NOMO-1 treated with DMSO at 0.1 percent for 48 hours (cell line): Measurements from ENCODE around the gene ACAD8.
"Not testable (repeated sequence)": the region's sequence is repeated elsewhere in the genome, so short reads cannot be mapped to it uniquely, and the experiment has no call there.

Experiments
- DNase-seq: peaks from one replicate; lab custom pipeline; 2025; ENCODE audit not compliant: unreplicated experiment; lab: John Stamatoyannopoulos, UW

The ACAD8 gene

DNA sequence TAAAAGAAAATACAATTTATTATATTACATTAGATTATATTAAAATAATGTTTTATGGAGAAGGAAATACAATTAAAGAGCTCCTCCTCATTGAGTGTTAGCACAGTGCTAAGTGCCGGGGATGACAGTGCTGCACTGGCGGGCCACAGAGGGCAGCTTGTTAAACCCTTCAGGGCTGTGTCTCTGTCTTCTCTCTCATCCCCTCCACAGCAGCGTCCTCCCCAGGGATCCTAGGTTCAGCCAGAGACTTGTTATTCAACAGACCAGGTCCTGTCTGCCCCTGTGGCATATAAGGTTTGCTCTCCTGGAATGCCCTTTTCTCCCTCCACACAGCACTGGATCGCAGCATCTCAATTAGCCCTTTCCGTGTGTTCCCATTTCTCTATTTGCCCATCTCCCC, 14.4 kb upstream of the ACAD8 start:
- DNase-seq = no peak

DNA sequence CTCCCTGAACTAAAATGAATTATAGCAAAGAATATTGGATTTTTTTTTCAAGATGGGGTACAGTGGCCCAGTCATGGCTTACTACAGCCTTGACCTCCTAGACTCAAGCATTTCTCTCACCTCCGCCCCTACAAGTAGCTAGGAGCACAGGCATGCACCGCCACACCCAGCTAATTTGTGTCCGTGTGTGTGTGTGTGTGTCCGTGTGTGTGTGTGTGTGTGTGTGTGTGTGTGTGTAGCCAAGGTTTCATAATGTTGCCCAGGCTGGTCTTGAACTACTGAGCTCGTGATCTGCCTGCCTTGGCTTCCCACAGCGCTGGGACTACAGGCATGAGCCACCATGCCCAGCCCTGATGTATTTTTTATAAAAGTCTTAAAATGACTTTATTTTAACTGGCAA, 12.8 kb upstream of the ACAD8 start:
- DNase-seq = no peak

DNA sequence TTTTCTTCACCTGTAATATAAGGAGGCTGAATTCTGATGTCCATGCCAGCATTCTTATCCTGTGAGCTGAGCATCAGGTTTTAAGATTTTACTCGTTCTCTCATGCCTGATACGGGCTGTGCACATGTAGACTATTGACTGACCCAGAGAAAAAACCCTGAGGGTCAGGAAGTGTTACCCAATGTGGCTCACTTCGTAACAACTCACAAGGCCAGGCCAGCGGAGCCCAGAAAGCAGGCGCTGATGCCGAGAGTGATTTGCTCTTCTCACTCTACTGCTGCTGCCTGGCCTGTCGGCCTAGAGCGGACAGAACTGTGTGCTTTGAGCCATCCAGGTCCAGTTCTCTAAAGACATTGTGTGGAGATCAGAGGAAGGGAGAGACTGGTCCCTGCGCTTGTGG, 11.0 kb upstream of the ACAD8 start:
- DNase-seq = no peak

DNA sequence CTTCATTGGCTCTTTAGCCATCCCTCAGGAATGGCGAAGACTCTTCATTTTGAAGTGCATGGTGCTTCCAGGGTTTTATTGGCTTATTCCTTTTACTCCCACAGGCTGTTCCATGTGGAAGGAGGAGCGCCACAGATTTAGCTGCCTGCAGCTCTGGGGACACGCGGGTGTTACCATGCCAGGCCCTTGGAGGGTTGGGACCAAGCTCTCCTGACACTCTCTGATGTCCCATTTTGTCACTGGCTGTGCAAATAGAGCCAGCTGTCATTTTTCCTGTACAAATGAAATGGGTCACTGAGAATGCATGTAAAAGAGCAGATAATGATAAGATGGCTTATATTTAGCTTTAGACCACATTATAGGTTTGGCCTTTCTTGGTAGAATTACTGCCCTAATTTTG, 9.5 kb upstream of the ACAD8 start:
- no peak for DNase-seq

DNA sequence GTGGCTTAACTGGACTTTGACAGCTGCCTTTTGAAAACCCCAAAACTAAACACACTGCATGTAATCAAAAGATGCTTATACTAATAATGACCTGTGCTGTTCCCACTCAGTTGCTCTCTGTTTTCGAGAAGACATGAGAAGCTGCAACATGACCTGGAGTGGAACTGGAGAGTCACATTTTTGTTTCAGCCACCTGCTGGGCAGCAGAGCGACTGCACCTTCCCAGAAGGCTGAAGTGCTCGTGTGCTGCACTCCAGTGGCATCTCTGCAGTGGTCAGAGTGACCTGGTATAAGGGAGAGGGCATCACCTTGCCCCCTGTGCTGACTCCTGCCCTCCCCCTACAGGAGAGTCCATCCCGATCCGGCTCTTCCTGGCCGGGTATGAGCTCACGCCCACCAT, 8.8 kb upstream of the ACAD8 start:
- DNase-seq = peak; percentile 7

DNA sequence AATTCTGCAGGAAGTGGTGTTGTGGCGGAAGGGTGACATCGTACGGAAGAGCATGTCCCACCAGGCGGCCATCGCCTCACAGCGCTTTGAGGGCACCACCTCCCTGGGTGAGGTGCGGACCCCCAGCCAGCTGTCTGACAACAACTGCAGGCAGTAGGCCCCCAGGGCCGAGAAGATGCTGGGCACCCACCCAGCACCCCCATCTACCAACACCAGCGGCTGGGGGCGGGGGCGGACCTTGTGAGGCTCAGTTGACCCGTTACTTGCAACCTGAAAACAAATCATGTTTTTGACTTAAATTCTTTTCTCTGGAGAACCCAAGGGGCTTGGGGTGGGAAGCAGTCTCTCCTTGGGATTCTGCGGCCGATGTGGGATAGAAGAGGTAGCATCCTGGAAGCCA, 7.9 kb upstream of the ACAD8 start:
- DNase-seq = no peak

DNA sequence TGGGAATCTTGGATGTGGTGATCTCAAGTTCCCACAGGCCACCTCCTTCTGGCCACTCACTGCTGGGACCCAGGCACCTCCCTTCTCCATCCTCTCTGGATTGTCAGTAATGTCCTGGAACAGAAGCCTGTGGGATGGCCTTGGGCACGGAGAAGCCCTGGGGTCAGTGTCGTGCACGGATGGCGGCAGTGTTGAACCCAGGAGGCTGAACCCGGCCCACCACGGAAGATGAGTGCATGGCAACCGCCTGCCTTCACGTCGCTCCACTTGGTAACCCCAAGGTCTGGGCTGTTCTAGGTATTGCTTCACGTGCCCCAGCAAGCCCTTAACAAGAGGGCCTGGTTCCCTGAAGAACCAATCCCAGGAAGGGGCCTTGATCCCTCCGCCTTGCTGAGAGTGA, 7.3 kb upstream of the ACAD8 start:
- no peak for DNase-seq

DNA sequence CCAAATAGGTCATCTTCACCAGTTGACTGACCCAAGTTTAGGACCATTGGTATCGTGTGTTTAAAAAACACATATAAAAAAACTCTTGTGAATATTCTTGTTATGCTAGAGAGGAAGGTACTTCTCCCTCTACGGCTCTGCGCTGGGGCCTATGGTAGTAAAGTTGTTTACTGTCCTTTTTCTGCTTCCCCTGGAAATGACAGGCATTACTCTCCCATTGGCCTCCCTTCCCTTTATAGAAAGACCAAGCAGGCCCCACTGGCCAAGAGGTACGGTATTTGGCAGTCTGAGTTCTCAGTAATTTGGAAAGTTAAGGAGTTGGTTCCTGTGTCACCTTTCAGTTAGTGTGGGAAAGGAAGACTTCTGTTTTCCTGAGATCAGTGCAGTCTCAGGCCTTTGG, 6.7 kb upstream of the ACAD8 start:
- DNase-seq = no peak

DNA sequence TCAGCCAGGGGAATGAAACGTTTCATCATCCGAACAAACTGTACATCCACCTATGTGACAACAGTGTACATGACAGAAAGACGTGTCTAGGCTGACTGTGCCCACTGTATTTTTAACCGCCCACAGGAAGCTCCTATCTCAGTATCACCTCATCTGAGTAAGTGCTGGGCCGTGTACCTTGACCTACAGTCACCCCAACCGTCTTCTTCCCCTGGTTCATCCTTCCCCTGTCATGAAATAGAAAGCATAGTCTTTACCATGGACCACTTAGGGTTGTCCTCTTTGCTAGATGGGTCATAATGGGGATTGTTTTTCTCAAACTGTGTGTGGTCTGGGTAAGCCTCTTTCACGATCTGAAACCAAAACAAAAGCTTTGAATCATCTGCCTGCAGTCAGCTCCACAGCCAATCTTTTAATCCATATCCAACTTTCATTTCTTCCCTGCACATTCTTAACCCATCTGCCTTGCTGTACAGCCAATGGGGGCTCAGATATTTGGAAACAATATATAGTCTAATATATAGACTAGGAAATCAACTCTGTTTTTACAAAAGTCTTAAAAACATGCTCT, 4.4 kb upstream of the ACAD8 start:
- no peak for DNase-seq

DNA sequence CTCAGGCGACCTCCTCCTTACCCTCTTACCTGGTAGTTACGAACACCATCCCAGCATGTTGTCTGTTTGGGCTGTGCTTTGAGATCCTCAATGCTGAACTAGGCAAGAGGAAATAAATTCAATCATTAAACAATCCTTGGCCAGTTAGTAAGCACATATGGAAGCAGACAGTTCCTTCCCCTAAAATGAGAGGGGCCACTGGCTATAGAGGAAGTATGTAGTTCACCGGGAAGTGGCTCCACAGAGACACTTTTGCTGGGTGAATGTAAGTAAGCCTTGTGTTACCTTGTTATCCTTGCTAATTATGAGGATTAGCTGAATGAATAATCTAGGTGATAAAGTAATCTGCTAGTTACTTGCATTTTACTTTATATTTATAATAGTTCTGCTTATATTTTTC, 3.1 kb upstream of the ACAD8 start:
- peak; percentile 23 for DNase-seq

DNA sequence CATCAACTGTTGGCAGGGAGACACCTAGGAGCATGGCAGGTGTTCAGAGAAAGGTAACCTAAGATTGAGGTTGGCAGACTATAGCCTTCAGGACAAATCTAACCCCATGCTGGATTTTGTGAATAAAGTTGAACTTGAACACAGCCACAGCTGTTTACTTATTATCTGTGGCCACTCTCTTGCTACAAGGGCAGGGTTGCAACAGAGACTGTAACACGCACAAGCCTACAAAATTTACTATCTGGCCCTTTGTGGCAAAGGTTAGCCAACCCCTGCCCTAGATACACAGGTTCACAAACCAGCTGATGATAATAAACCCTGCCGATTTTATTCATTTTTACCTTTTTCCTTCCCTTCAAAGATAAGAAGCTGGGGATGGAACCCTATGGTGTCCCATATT, 2.7 kb upstream of the ACAD8 start:
- DNase-seq = no peak

DNA sequence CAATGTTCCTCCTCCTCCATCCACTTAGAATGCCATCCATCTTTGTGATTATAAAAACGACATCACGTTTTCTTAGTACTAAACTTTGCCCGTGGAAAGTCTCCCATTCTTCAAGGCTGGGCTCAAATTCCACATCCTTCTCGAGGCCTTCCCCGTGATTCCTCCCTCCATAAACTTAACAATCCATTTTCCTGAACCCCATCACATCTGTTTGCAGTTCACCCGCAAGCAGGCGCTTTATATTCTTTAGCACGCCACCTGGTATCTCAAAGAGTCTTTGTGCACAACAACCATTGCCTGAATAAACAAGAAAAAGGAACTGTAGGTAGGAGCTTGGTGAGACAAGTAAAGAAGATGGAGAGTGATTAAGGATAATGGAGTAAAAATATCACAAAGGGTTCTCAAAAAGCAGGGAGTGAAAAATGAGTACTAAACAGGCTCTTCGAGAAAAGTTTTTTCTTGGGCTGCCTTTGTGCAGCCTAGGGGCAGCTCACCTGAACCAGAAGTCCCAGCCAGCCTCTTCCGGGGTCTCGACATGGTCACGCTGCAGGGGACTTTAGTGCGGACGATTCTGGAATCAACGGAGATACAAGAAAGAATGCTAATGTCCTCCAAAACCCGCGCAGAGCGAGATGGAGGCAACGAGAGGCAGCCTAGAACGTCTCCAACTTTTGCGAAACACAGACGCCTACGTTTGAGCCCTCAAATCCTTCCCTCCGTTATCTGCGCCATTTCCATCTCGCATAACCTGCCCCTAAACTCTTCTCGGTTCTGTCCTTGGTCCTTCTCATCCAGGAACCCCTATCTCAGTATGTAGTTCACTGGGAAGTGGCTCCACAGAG, 801 bp upstream of the ACAD8 start:
- DNase-seq = peak; percentile 46

DNA sequence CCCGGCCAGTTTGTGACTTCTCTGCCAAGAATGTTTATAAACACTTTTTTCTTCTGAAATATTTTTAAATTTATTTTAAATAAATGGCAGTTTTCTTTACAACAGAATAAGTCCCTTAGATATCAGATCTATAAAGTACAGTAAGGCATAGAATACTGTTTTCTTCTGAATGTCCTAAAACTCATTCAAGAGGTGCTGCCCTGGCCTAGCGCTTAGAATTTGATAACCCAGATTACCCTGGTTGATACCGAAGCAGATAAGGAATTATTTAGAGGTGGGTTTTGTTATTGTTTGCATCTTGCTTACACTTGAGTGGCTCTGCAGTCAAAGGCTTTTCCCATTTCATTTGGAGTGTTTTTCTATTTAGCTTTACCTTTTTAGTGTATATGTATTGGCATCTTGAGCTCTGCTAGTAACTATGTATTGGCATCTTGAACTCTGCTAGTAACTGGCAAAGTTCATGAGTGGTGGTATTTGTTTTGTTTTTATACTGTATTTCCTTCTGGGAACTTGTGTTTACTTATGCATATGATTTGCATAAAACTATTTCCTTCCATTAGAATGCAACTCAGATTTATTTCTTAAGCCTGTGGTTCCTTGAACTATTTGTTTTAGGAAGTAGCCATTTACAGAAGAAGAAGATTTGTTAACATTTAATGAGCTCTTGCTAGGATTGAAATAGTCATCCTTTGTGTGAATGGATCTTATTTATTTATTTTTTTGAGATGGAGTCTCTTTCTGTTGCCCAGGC, 1.2 kb downstream of the ACAD8 start:
- peak; percentile 48 for DNase-seq

DNA sequence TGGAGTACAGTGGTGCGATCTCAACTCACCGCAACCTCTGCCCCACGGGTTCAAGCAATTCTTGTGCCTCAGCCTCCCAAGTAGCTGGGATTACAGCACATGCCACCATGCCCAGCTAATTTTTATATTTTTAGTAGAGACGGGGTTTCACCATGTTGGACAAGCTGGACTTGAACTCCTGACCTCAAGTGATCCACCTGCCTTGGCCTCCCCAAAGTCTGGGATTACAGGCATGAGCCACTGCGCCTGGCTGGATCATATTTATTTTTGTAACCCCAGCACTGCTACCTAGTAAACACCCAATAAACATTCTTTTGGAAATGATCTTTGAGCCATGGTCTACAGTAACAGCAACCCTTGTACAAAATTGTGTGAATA, 1.8 kb downstream of the ACAD8 start:
- DNase-seq = not testable (repeated sequence)

DNA sequence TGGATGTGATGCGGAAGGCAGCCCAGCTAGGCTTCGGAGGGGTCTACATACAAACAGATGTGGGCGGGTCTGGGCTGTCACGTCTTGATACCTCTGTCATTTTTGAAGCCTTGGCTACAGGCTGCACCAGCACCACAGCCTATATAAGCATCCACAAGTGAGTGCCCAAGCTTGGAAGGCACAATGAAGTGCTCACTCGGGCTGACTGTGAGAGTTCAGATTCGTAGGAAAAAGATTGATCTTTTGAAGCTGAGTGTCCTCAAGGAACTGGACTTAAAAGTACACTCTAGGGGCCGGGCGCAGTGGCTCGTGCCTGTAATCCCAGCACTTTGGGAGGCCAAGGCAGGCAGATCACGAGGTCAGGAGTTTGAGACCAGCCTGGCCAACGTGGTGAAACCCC, 3.7 kb downstream of the ACAD8 start:
- DNase-seq = no peak

DNA sequence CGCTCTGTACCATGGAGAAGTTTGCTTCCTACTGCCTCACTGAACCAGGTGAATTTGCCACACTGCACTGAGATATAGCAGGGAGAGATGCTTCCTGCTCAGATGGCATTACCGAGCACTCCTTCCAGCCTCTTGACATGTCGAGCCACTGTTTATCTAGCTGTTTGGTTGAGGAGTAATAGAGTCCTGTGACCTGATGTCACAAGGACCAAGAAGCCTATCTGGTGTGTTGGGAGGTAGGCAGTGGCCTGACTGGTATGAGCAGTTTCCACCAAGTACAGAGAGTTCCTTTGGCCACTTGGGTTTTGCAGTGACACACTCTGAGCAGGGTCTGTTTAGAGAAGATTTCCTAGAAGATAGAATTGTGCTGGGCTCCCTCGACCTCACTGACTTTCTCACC, 5.2 kb downstream of the ACAD8 start:
- no peak for DNase-seq

DNA sequence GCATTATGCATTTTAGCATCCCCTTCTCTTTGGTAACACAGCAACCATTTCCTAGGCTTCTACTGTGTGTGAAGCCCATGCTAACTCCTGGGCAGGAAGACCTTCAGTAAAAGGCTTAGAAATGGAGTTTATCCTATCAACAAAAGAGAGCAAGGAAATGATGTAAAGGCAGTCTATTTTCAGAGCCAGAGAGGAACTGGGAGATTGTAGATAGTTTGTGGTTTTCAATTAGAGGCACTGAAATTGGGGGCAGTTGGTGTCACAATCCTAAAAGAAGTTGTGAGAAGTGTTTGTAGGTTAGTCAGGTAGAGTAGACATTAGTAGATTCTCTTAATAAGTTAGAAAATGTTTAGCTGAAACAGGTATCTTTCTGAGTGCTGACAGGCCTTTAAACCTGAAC, 7.1 kb downstream of the ACAD8 start:
- DNase-seq = peak; percentile 96

DNA sequence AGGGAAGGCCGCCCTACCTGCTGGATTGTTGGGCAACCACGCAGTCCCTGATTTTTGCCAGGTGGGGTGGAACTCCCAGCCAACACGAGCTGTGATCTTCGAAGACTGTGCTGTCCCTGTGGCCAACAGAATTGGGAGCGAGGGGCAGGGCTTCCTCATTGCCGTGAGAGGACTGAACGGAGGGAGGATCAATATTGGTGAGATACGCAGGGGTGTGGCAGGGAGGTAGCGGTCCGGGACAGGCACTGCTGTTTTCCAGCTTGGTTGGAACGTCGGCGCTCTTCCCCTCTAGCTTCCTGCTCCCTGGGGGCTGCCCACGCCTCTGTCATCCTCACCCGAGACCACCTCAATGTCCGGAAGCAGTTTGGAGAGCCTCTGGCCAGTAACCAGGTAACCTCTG, 7.6 kb downstream of the ACAD8 start:
- DNase-seq = no peak

DNA sequence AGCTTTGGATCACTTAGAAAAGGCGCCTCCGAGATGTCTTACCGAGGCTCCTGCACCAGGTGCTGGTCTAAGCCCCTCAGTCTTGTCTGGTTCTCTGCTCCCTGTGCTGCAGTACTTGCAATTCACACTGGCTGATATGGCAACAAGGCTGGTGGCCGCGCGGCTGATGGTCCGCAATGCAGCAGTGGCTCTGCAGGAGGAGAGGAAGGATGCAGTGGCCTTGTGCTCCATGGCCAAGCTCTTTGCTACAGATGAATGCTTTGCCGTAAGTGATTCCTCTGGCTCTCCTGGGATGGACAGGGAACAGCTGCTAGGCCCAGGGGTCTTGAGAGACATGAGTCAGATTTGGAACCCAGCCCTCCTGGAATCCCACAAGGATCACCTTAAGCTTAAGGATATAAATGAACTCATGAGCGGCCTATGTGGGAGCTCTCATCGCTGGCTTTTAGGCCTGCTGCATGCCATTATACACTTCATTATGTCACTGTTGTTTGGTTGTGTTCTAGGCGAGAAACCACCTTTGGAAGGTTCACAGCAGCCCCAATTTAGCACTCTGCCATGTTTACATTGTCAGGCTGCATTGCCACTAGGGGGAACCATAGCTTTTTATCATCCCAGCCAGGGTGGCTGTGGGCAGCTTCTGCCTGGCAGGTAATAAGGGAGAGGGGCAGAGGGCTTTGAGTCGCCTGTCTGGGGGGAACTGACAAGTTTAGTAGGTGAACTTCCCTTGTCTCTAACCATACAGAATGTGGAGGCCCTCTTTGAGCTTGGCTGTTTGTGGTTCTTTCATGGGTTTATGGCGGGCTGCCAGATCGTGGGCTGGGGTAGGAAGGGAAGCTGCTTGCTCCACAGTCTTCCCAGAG, 8.5 kb downstream of the ACAD8 start:
- no peak for DNase-seq

DNA sequence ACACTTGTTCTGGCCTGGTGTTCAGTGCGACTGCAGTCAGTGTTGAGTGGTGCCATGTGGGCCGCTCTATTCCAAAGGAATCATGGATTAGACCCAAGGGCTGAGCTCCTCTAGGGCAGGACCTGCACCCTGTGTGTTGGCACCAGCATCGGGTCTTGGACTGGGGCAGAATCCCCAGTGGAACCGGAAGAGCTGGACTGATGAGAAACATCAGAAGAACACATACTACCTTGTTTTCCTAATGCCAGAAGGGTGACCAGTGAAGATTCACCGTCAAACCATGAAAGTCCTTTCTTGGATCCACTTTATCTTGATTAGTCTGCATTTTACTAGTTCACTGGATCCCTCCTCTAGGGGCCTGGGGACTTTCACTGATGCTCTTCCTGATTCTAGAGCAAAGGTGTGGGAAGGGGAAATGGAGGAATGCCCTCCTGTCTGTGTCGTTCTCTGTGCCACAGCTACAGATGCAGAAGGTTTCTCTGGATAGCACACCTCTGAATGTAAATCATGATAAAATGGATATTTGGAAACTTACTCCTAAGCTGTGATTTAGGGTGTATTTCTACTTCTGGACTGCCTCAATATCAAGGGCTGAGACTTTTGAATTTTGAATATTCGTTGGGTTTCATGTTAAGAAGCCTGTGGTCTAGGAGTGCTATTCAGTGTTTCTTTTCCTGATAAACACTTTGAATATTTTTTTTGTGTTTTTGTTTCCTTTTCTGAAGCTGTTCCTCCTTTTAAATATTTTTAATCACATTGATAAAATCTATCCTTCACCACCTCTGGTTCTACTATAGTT, 11.8 kb downstream of the ACAD8 start:
- DNase-seq = no peak

DNA sequence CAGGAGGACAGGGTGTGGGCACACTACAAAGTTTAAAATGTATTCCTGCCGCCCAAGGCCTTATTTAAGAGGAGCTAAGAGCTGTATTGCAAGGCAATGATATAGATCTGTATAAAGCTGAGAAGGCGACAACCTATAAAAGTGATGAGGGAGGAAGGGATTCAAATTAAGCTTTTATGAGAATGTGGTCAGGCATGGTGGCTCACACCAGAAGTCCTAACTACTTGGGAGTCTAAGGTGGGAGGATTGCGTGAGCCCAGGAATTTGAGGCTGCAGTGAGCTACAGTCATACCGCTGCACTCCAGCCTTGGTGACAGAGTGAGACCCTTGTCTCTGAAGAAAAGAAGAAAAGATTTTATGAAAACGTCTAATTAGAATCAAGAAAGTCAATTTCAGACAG, 13.1 kb downstream of the ACAD8 start:
- peak; percentile 44 for DNase-seq
